GM23338 (cell line): ENCODE data around the gene AR. TPM values are rescaled to one million over a fixed set of nuclear protein-coding genes. Genes with fewer than 3 reads are reported as not detected.

Experiments used
- ATAC-seq: fragments of 200-7000 bp; cut with Tn5 transposase; 3 replicates; pipeline ENCODE4 v1.9.1; 2020
- DNase-seq: peaks from one replicate; pipeline ENCODE4 v3.0.0-alpha.2; 2015; ENCODE audit warnings: low spot score
- H2AFZ ChIP-seq: fragments of 200-600 bp; sonication (generic); 2 replicates; pipeline ENCODE4 v1.8.0; 2016; ENCODE audit warnings: antibody characterized with exemption, mild to moderate bottlenecking, moderate library complexity
- H3F3A ChIP-seq: fragments of 200-600 bp; sonication (generic); replicated peaks from 2 replicates; pipeline ENCODE4 v1.8.0; 2017; ENCODE audit warnings: antibody characterized with exemption, mixed run types, low read depth
- H3K27ac ChIP-seq: fragments of 200-600 bp; sonication (generic); 2 replicates; pipeline ENCODE4 v1.6.1; 2016; ENCODE audit warnings: low read depth
- H3K27me3 ChIP-seq: fragments of 200-600 bp; sonication (generic); 2 replicates; pipeline ENCODE4 v1.8.0; 2016; ENCODE audit warnings: mild to moderate bottlenecking, mixed run types, moderate library complexity; ENCODE audit not compliant: insufficient read depth
- H3K36me3 ChIP-seq: fragments of 200-600 bp; sonication (generic); 2 replicates; pipeline ENCODE4 v1.8.0; 2016; ENCODE audit warnings: mild to moderate bottlenecking; ENCODE audit not compliant: insufficient read depth
- H3K4me1 ChIP-seq: fragments of 200-600 bp; sonication (generic); 2 replicates; pipeline ENCODE4 v1.8.0; 2016; ENCODE audit warnings: mild to moderate bottlenecking, moderate library complexity; ENCODE audit not compliant: insufficient read depth
- H3K4me2 ChIP-seq: fragments of 200-600 bp; sonication (generic); 2 replicates; pipeline ENCODE4 v1.7.1; 2017; ENCODE audit warnings: mixed run types
- H3K4me3 ChIP-seq: fragments of 200-600 bp; sonication (generic); 2 replicates; pipeline ENCODE4 v1.6.1; 2016; ENCODE audit warnings: mixed run types
- H3K79me2 ChIP-seq: fragments of 200-600 bp; sonication (generic); replicated peaks from 2 replicates; pipeline ENCODE4 v1.8.0; 2017; ENCODE audit warnings: mild to moderate bottlenecking; ENCODE audit not compliant: insufficient read depth
- H3K9me2 ChIP-seq: fragments of 200-600 bp; sonication (generic); 2 replicates; pipeline ENCODE4 v1.8.0; 2017; ENCODE audit not compliant: insufficient read depth
- H4K20me1 ChIP-seq: fragments of 200-600 bp; sonication (generic); replicated peaks from 2 replicates; pipeline ENCODE4 v1.8.0; 2017; ENCODE audit warnings: mild to moderate bottlenecking; ENCODE audit not compliant: insufficient read depth
- H3K27ac Mint-ChIP-seq: 2 replicates; pipeline ENCODE4 v1.8.0; 2020; ENCODE audit warnings: inconsistent platforms, mild to moderate bottlenecking, moderate library complexity, mixed read lengths
- H3K27me3 Mint-ChIP-seq: 3 replicates; pipeline ENCODE4 v1.8.0; 2022; ENCODE audit warnings: low read depth, mild to moderate bottlenecking, moderate library complexity, mixed read lengths, inconsistent platforms; ENCODE audit not compliant: insufficient read depth, poor library complexity
- H3K36me3 Mint-ChIP-seq: 3 replicates; pipeline ENCODE4 v1.8.0; 2021; ENCODE audit warnings: low read depth, mild to moderate bottlenecking, inconsistent platforms, moderate library complexity, mixed read lengths
- H3K4me1 Mint-ChIP-seq: 3 replicates; pipeline ENCODE4 v1.8.0; 2020; ENCODE audit warnings: mild to moderate bottlenecking, inconsistent platforms, mixed read lengths
- H3K4me3 Mint-ChIP-seq: 3 replicates; pipeline ENCODE4 v1.8.0; 2021; ENCODE audit warnings: moderate library complexity, mild to moderate bottlenecking, inconsistent platforms, mixed read lengths
- H3K9me3 Mint-ChIP-seq: 3 replicates; pipeline ENCODE4 v1.8.0; 2020; ENCODE audit warnings: moderate library complexity, mild to moderate bottlenecking, inconsistent platforms, mixed read lengths
- CREB1 ChIP-seq: fragments of 250-450 bp; sonication (Bioruptor Pico); IDR thresholded peaks from 2 replicates; pipeline ENCODE4 v1.5.0; 2020; ENCODE audit warnings: low read depth, mild to moderate bottlenecking, moderate library complexity
- EZH2phosphoT487 ChIP-seq: fragments of 200-600 bp; sonication (generic); IDR thresholded peaks from one replicate; pipeline ENCODE4 v1.8.1; 2018; ENCODE audit warnings: antibody characterized with exemption; ENCODE audit not compliant: unreplicated experiment
- NANOG ChIP-seq: IDR thresholded peaks from 2 replicates; pipeline ENCODE4 v1.6.1; 2016; ENCODE audit warnings: antibody characterized with exemption, borderline replicate concordance
- REST ChIP-seq: IDR thresholded peaks from one replicate; pipeline ENCODE4 v1.6.1; 2018; ENCODE audit warnings: antibody characterized with exemption; ENCODE audit not compliant: unreplicated experiment
- ZNF462 ChIP-seq: fragments of 250-450 bp; sonication (Bioruptor Pico); IDR thresholded peaks from 2 replicates; pipeline ENCODE4 v1.5.0; 2020; ENCODE audit warnings: mild to moderate bottlenecking, moderate library complexity
- polyA plus RNA-seq: library from polyadenylated mRNA; unstranded; fragments of >200 nt; fragmentation: Nextera tagmentation; extraction: Ambion mirVana; gene quantifications from 2 replicates; pipeline ENCODE4 v1.2.1, GENCODE V29; 2016
- total RNA-seq: library from RNA; depleted of rRNA; stranded (reverse); fragments of >200 nt; shearing (Covaris generic); gene quantifications from 2 replicates; pipeline ENCODE4 v1.2.3, GENCODE V29; 2014

The AR gene
- total and polyA plus RNA-seq, 2 experiments from 2014 or later: 11.2 to 13.3 TPM

- TF ChIP-seq ZNF462 (CRISPR knock-in tag): no peak
- TF ChIP-seq EZH2phosphoT487: no peak
- TF ChIP-seq CREB1 (CRISPR knock-in tag): no peak
- no peak for TF ChIP-seq NANOG
Observed at GRCh38 chrX:67583171-67583570, 39.4 kb downstream of the AR start (continued).

- H4K20me1 ChIP-seq: no peaks in the 10 kb centered on the region
- H2AFZ ChIP-seq: no peak overlapping the region
- no peak overlapping the region for H3K27ac ChIP-seq
- peaks cover 23% of the 10 kb centered on the region; the same call in 1 of the 2 replicates for H3K4me1 ChIP-seq
- H3K27me3 Mint-ChIP-seq: no peaks in the 10 kb centered on the region
- no peak overlapping the region for H3K4me3 ChIP-seq
- no peaks in the 10 kb centered on the region for H3F3A ChIP-seq
- peaks cover 31% of the 10 kb centered on the region for H3K79me2 ChIP-seq
- H3K4me1 Mint-ChIP-seq: peaks cover 29% of the 10 kb centered on the region
- no peak for ATAC-seq
- no peak for DNase-seq
- H3K4me2 ChIP-seq: no peak overlapping the region
- no peaks in the 10 kb centered on the region for H3K36me3 ChIP-seq
- H3K27ac Mint-ChIP-seq: no peak overlapping the region
- TF ChIP-seq REST: no peak
- H3K4me3 Mint-ChIP-seq: no peak overlapping the region
- H3K9me3 Mint-ChIP-seq: no peaks in the 10 kb centered on the region
- H3K36me3 Mint-ChIP-seq: peaks cover 10% of the 10 kb centered on the region
- no peaks in the 10 kb centered on the region for H3K9me2 ChIP-seq
- no peaks in the 10 kb centered on the region for H3K27me3 ChIP-seq
Observed at GRCh38 chrX:67585401-67585800, 41.6 kb downstream of the AR start.
